ENCODE measurements around the gene BAZ2B.

- TF ChIP-seq POLR2AphosphoS5 (IDR thresholded peaks at IDR 0.05), result no peak
- no peak for TF ChIP-seq EZH2 (IDR thresholded peaks at IDR 0.05; ENCODE audit: borderline replicate concordance, insufficient read depth, low read length, poor library complexity, severe bottlenecking)
- TF ChIP-seq, protein P1, sequence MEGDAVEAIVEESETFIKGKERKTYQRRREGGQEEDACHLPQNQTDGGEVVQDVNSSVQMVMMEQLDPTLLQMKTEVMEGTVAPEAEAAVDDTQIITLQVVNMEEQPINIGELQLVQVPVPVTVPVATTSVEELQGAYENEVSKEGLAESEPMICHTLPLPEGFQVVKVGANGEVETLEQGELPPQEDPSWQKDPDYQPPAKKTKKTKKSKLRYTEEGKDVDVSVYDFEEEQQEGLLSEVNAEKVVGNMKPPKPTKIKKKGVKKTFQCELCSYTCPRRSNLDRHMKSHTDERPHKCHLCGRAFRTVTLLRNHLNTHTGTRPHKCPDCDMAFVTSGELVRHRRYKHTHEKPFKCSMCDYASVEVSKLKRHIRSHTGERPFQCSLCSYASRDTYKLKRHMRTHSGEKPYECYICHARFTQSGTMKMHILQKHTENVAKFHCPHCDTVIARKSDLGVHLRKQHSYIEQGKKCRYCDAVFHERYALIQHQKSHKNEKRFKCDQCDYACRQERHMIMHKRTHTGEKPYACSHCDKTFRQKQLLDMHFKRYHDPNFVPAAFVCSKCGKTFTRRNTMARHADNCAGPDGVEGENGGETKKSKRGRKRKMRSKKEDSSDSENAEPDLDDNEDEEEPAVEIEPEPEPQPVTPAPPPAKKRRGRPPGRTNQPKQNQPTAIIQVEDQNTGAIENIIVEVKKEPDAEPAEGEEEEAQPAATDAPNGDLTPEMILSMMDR (IDR thresholded peaks at IDR 0.05; ENCODE audit: poor library complexity, severe bottlenecking), result no peak
Measured at GRCh38 chr2:159379181-159379580, 237.2 kb downstream of the BAZ2B start.
